IMR-90 (cell line): ENCODE measurements around the gene HTRA2. TPM values are rescaled to one million over a fixed set of nuclear protein-coding genes. Genes with fewer than 3 reads are reported as not detected.

ENCODE experiments used
- ATAC-seq: fragments of 200-7000 bp; cut with Tn5 transposase; 2 replicates; pipeline ENCODE4 v1.9.1; 2020; ENCODE audit warnings: low read depth, mild to moderate bottlenecking, moderate library complexity
- BruUV-seq: library from RNA; stranded (reverse); fragments of 400-500 nt; replicated peaks from 2 replicates; lab custom pipeline; 2021; lab: Mats Ljungman, UMichigan
- CTCF ChIA-PET: fragments of 300-600 bp; formaldehyde crosslinking; extraction: SDS; loops from one replicate; lab custom pipeline; 2021; ENCODE audit warnings: antibody characterized with exemption; lab: Yijun Ruan, JAX
- POLR2A ChIA-PET: fragments of 300-600 bp; sonication (Branson Sonifier 250); formaldehyde crosslinking; loops from one replicate; lab custom pipeline; 2022; ENCODE audit warnings: antibody characterized with exemption; ENCODE audit not compliant: unreplicated experiment; lab: Charles Lee
- DNase-seq: peaks from one replicate; pipeline ENCODE4 v3.0.0; 2013
- H2AFZ ChIP-seq: replicated peaks from 2 replicates; pipeline ENCODE3; 2013; ENCODE audit warnings: low read length, mild to moderate bottlenecking; ENCODE audit not compliant: poor library complexity
- H2AK5ac ChIP-seq: 2 replicates; pipeline ENCODE4 v1.6.1; 2013; ENCODE audit warnings: low read depth, low read length, inconsistent platforms
- H2AK9ac ChIP-seq: replicated peaks from 2 replicates; pipeline ENCODE3; 2013; ENCODE audit warnings: mild to moderate bottlenecking, low read depth, low read length, moderate library complexity; ENCODE audit not compliant: poor library complexity
- H2BK120ac ChIP-seq: 2 replicates; pipeline ENCODE4 v1.6.1; 2013; ENCODE audit warnings: low read depth, low read length, inconsistent platforms
- H2BK15ac ChIP-seq: 3 replicates; pipeline ENCODE4 v1.6.1; 2013; ENCODE audit warnings: low read depth, low read length, inconsistent platforms
- H2BK20ac ChIP-seq: 2 replicates; pipeline ENCODE4 v1.6.1; 2013; ENCODE audit warnings: low read depth, mild to moderate bottlenecking, inconsistent platforms, low read length, moderate library complexity
- H2BK5ac ChIP-seq: 2 replicates; pipeline ENCODE4 v1.6.1; 2013; ENCODE audit warnings: mild to moderate bottlenecking, low read depth, low read length, inconsistent platforms; ENCODE audit not compliant: poor library complexity, severe bottlenecking
- H3K14ac ChIP-seq: replicated peaks from 2 replicates; pipeline ENCODE4 v1.6.1; 2013; ENCODE audit warnings: low read depth, low read length, inconsistent platforms
- H3K18ac ChIP-seq: 2 replicates; pipeline ENCODE4 v1.6.1; 2013; ENCODE audit warnings: low read depth, low read length, control low read depth
- H3K23ac ChIP-seq: 2 replicates; pipeline ENCODE4 v1.6.1; 2013; ENCODE audit warnings: low read depth, low read length, inconsistent platforms
- H3K27ac ChIP-seq: 2 replicates; pipeline ENCODE4 v1.5.1; 2013; ENCODE audit warnings: mild to moderate bottlenecking, control low read depth, low read length; ENCODE audit not compliant: insufficient read depth
- H3K27me3 ChIP-seq: 2 replicates; pipeline ENCODE4 v1.6.1; 2013; ENCODE audit warnings: low read length; ENCODE audit not compliant: control insufficient read depth, insufficient read depth
- H3K36me3 ChIP-seq: 2 replicates; pipeline ENCODE4 v1.6.1; 2013; ENCODE audit warnings: low read length, mixed read lengths; ENCODE audit not compliant: control insufficient read depth, insufficient read depth
- H3K4ac ChIP-seq: 2 replicates; pipeline ENCODE4 v1.6.1; 2013; ENCODE audit warnings: low read depth, low read length, inconsistent platforms
- H3K4me1 ChIP-seq: 2 replicates; pipeline ENCODE4 v1.6.1; 2013; ENCODE audit warnings: low read length, mixed read lengths; ENCODE audit not compliant: control insufficient read depth, insufficient read depth
- H3K4me2 ChIP-seq: 2 replicates; pipeline ENCODE4 v1.6.1; 2013; ENCODE audit warnings: low read depth, mild to moderate bottlenecking, control low read depth, low read length, moderate library complexity
- H3K4me3 ChIP-seq: 2 replicates; pipeline ENCODE4 v1.5.1; 2013; ENCODE audit warnings: low read depth, mild to moderate bottlenecking, control low read depth, low read length, moderate library complexity; ENCODE audit not compliant: insufficient read depth
- H3K56ac ChIP-seq: 2 replicates; pipeline ENCODE4 v1.6.1; 2013; ENCODE audit warnings: low read length, inconsistent platforms; ENCODE audit not compliant: insufficient read depth; ENCODE audit errors: extremely low read depth
- H3K79me1 ChIP-seq, 2 experiments: 2 replicates each; pipeline ENCODE4 v1.6.1; 2013; ENCODE audit warnings: low read length in 2 of 2, inconsistent platforms in 1 of 2, low read depth in 1 of 2
- H3K9ac ChIP-seq: 2 replicates; pipeline ENCODE4 v1.6.1; 2013; ENCODE audit warnings: low read depth, low read length, control low read depth
- H3K9me1 ChIP-seq: 2 replicates; pipeline ENCODE4 v1.6.1; 2013; ENCODE audit warnings: low read length, inconsistent platforms; ENCODE audit not compliant: insufficient read depth
- H3K9me3 ChIP-seq: 2 replicates; pipeline ENCODE4 v1.6.1; 2013; ENCODE audit warnings: low read length; ENCODE audit not compliant: control insufficient read depth, insufficient read depth
- H4K20me1 ChIP-seq: 2 replicates; pipeline ENCODE4 v1.6.1; 2013; ENCODE audit warnings: low read length, inconsistent platforms; ENCODE audit not compliant: insufficient read depth
- H4K5ac ChIP-seq: 2 replicates; pipeline ENCODE4 v1.6.1; 2013; ENCODE audit warnings: mild to moderate bottlenecking, low read depth, low read length, control low read depth
- H4K8ac ChIP-seq, 2 experiments: 2 replicates each; pipeline ENCODE4 v1.6.1; 2013; ENCODE audit warnings: low read depth in 2 of 2, low read length in 2 of 2, control low read depth in 1 of 2, inconsistent platforms in 1 of 2
- H4K91ac ChIP-seq: 2 replicates; pipeline ENCODE4 v1.6.1; 2013; ENCODE audit warnings: low read depth, low read length, inconsistent platforms; ENCODE audit not compliant: insufficient read depth
- CHD1 ChIP-seq: IDR thresholded peaks from 2 replicates; pipeline ENCODE4 v1.6.1; 2012; ENCODE audit warnings: low read depth, low read length, improper control_type of control experiment
- FOS ChIP-seq: fragments of 150-350 bp; IDR thresholded peaks from 2 replicates; pipeline ENCODE4 v1.6.1; 2016; ENCODE audit warnings: low read depth, low read length
- MAFK ChIP-seq: IDR thresholded peaks from 2 replicates; pipeline ENCODE4 v1.6.1; 2012; ENCODE audit warnings: low read depth, low read length, improper control_type of control experiment
- MAZ ChIP-seq: IDR thresholded peaks from 2 replicates; pipeline ENCODE4 v1.6.1; 2012; ENCODE audit warnings: low read depth, mild to moderate bottlenecking, low read length, improper control_type of control experiment, moderate library complexity, borderline replicate concordance
- MXI1 ChIP-seq: IDR thresholded peaks from 2 replicates; pipeline ENCODE4 v1.6.1; 2012; ENCODE audit warnings: low read depth, mild to moderate bottlenecking, low read length, moderate library complexity, borderline replicate concordance
- NFE2L2 ChIP-seq: fragments of 150-350 bp; IDR thresholded peaks from 2 replicates; pipeline ENCODE4 v1.6.1; 2016; ENCODE audit warnings: low read depth, mild to moderate bottlenecking, low read length
- POLR2A ChIP-seq: IDR thresholded peaks from 2 replicates; pipeline ENCODE4 v1.6.1; 2012; ENCODE audit warnings: mild to moderate bottlenecking, low read depth, low read length
- RAD21 ChIP-seq: IDR thresholded peaks from 2 replicates; pipeline ENCODE4 v1.6.1; 2012; ENCODE audit warnings: low read length, improper control_type of control experiment
- RCOR1 ChIP-seq: IDR thresholded peaks from 2 replicates; pipeline ENCODE4 v1.6.1; 2012; ENCODE audit warnings: mild to moderate bottlenecking, low read length, improper control_type of control experiment; ENCODE audit not compliant: insufficient replicate concordance
- RFX5 ChIP-seq: IDR thresholded peaks from 2 replicates; pipeline ENCODE4 v1.8.0; 2012; ENCODE audit warnings: low read depth, mild to moderate bottlenecking, low read length, moderate library complexity
- WGBS, 2 experiments: methylation state at CpG; one replicate each; pipeline versions ENCODE4 v1.1.5 to v1.1.7; 2013; ENCODE audit warnings: missing lambda C conversion rate in 2 of 2; ENCODE audit not compliant: insufficient read length in 1 of 2; ENCODE audit errors: extremely low coverage in 2 of 2; 5-methylcytosine and 5-hydroxymethylcytosine counted together
- dilution Hi-C: fragments of 300-500 bp; cut with HindIII; formaldehyde crosslinking; loops from one replicate; pipeline ENCODE4 v1.14.3; 2018; ENCODE audit warnings: low sequenced_read_pairs; ENCODE audit not compliant: unreplicated experiment
- in situ Hi-C: fragments of 300-500 bp; cut with MboI; formaldehyde crosslinking; loops from 3 replicates; pipeline ENCODE4 v1.14.3; 2019; ENCODE audit warnings: low sequenced_read_pairs, inconsistent platforms, mixed read lengths
- intact Hi-C: fragments of 100-400 bp; cut with micrococcal nuclease; formaldehyde crosslinking; loops from 2 replicates; pipeline ENCODE4 v1.10.0; 2022
- polyA plus RNA-seq, 3 experiments: library from polyadenylated mRNA; depleted of rRNA; stranded (reverse); fragments of >200 nt; gene quantifications; 2 replicates each; pipeline ENCODE4 v1.2.3, GENCODE V29; 2012; ENCODE audit warnings: low replicate concordance in 1 of 3
- total RNA-seq: library from RNA; depleted of rRNA; stranded (reverse); fragments of >200 nt; gene quantifications from 2 replicates; pipeline ENCODE4 v1.2.3, GENCODE V29; 2012
- TF ChIP-seq, protein P1 (sequence below): conservative IDR thresholded peaks from 2 replicates; pipeline ENCODE4 v1.5.1; 2012; ENCODE audit warnings: mild to moderate bottlenecking, low read depth, low read length, improper control_type of control experiment
- TF ChIP-seq, protein P2 (sequence below): fragments of 150-350 bp; IDR thresholded peaks from 2 replicates; pipeline ENCODE4 v1.6.1; 2017; ENCODE audit warnings: mild to moderate bottlenecking, antibody characterized with exemption, low read length, low read depth

HTRA2 gene
- total and polyA plus RNA-seq, 2 of the 4 experiments (the other 2 are of a cell fraction): 23.6 to 28.1 TPM

DNA sequence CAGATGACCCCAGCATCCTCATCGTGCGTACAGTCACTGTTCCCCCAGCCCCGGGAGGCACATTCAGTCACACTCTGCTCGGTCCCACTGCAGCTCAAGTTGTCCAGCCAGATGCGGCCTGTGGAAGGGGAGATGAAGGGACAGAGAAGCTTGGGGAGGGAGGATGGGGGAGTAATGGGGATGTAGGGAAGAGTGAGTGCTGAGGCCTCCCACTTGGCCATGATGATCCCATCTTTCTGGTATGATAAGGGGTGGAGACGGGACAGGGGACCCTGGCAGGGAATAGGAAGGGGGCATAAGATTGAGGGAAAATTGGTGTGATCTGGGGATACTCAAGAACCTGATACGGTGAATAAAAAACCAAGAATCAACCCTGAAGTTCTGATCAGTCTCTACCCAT lies 20.5 kb downstream of the HTRA2 start:
- 0 out of 2 replicates have a peak overlapping the region, but pooled peaks have one; percentile 0 for H3K4me2 ChIP-seq
- no peak overlapping the region for H3K4me3 ChIP-seq
- intact Hi-C loops (no loop called here), in situ Hi-C loops (no loop called here), dilution Hi-C loops (no loop called here)
- H3K27me3 ChIP-seq: no peaks in the 10 kb centered on the region
- no peak overlapping the region for H2BK20ac ChIP-seq
- BruUV-seq: no TSS peak
- no peak overlapping the region for H2BK15ac ChIP-seq
- 84% methylated on average over 4 of the region's 7 CpGs; no CpG with 5 or more reads in 1 of the 2 experiments for WGBS, 2 experiments
- DNase-seq (no peak), ATAC-seq (no peak)
- peaks cover 14 to 55% of the 10 kb centered on the region in 2 experiments for H3K79me1 ChIP-seq
- H3K9me1 ChIP-seq: peaks cover 13% of the 10 kb centered on the region; the same call in 1 of the 2 replicates
- no peak overlapping the region for H3K56ac ChIP-seq
- ChIA-PET CTCF (interaction anchor here (1.5 kb wide), 1 partner anchor 67 kb away, joined by 3 read pairs; the partner anchor contains the start of genes CCDC142 and TTC31), POLR2A (no interaction called here)
- no peak for TF ChIP-seq NFE2L2
- TF ChIP-seq RAD21: no peak
- TF ChIP-seq, protein P1, sequence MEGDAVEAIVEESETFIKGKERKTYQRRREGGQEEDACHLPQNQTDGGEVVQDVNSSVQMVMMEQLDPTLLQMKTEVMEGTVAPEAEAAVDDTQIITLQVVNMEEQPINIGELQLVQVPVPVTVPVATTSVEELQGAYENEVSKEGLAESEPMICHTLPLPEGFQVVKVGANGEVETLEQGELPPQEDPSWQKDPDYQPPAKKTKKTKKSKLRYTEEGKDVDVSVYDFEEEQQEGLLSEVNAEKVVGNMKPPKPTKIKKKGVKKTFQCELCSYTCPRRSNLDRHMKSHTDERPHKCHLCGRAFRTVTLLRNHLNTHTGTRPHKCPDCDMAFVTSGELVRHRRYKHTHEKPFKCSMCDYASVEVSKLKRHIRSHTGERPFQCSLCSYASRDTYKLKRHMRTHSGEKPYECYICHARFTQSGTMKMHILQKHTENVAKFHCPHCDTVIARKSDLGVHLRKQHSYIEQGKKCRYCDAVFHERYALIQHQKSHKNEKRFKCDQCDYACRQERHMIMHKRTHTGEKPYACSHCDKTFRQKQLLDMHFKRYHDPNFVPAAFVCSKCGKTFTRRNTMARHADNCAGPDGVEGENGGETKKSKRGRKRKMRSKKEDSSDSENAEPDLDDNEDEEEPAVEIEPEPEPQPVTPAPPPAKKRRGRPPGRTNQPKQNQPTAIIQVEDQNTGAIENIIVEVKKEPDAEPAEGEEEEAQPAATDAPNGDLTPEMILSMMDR: no peak
- TF ChIP-seq POLR2A: no peak
- no peak for TF ChIP-seq MXI1
- TF ChIP-seq CHD1: no peak
- no peak for TF ChIP-seq RCOR1
- TF ChIP-seq MAZ: no peak
- no peak for TF ChIP-seq MAFK
- TF ChIP-seq FOS: no peak
- TF ChIP-seq, protein P2, sequence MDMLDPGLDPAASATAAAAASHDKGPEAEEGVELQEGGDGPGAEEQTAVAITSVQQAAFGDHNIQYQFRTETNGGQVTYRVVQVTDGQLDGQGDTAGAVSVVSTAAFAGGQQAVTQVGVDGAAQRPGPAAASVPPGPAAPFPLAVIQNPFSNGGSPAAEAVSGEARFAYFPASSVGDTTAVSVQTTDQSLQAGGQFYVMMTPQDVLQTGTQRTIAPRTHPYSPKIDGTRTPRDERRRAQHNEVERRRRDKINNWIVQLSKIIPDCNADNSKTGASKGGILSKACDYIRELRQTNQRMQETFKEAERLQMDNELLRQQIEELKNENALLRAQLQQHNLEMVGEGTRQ: no peak
- TF ChIP-seq RFX5: no peak
- no peak overlapping the region for H3K23ac ChIP-seq
- peak overlapping the region; percentile 63 for H2AK5ac ChIP-seq
- no peak overlapping the region for H2AFZ ChIP-seq
- H3K36me3 ChIP-seq: peaks cover 13% of the 10 kb centered on the region
- no peak overlapping the region for H4K5ac ChIP-seq
- no peak overlapping the region for H2BK120ac ChIP-seq
- H3K9ac ChIP-seq: no peak overlapping the region
- peak overlapping the region; percentile 79 for H2AK9ac ChIP-seq
- H2BK5ac ChIP-seq: no peak overlapping the region
- peak overlapping the region; percentile 32; the same call in 1 of the 2 replicates for H3K4ac ChIP-seq
- no peak overlapping the region for H3K18ac ChIP-seq
- peaks cover 20% of the 10 kb centered on the region for H3K4me1 ChIP-seq
- no peak overlapping the region for H4K91ac ChIP-seq
- no peaks in the 10 kb centered on the region for H3K9me3 ChIP-seq
- H3K14ac ChIP-seq: no peak overlapping the region
- no peak overlapping the region; a peak in 1 of 4 replicates for H4K8ac ChIP-seq
- no peaks in the 10 kb centered on the region; the same call in 1 of the 2 replicates for H4K20me1 ChIP-seq
- no peak overlapping the region for H3K27ac ChIP-seq
